ENCODE measurements around the gene C3orf20.

Gene C3orf20

GRCh38 chr3:14649466-14649865, 25.5 kb upstream of the C3orf20 start:
- TF ChIP-seq ZBTB7A (IDR thresholded peaks at IDR 0.05; ENCODE audit: low read depth) (no peak), FOXM1 (IDR thresholded peaks at IDR 0.05; ENCODE audit: borderline replicate concordance, low read depth) (no peak), EGR1 (IDR thresholded peaks at IDR 0.05) (no peak), USF1 (IDR thresholded peaks at IDR 0.05) (no peak)

- no peak for TF ChIP-seq EP300 (IDR thresholded peaks at IDR 0.05; ENCODE audit: borderline replicate concordance)
- TF ChIP-seq ZBTB7A (IDR thresholded peaks at IDR 0.05; ENCODE audit: low read depth): no peak
- no peak for TF ChIP-seq CEBPB (IDR thresholded peaks at IDR 0.05)
- TF ChIP-seq TAF1 (IDR thresholded peaks at IDR 0.05; ENCODE audit: low read depth): no peak
- TF ChIP-seq TCF12 (IDR thresholded peaks at IDR 0.05; ENCODE audit: low read depth): no peak
- TF ChIP-seq NFIC (IDR thresholded peaks at IDR 0.05): no peak
- TF ChIP-seq USF1 (IDR thresholded peaks at IDR 0.05): no peak
- no peak for TF ChIP-seq MAX (IDR thresholded peaks at IDR 0.05)
- no peak for TF ChIP-seq FOXM1 (IDR thresholded peaks at IDR 0.05; ENCODE audit: borderline replicate concordance, low read depth)
- no peak for TF ChIP-seq EGR1 (IDR thresholded peaks at IDR 0.05)
- no peak for TF ChIP-seq REST (IDR thresholded peaks at IDR 0.05; ENCODE audit: low read depth)
- no peak for TF ChIP-seq TEAD4 (IDR thresholded peaks at IDR 0.05)
- TF ChIP-seq RAD21 (IDR thresholded peaks at IDR 0.05; ENCODE audit: low read depth): no peak
- no peak for TF ChIP-seq YY1 (IDR thresholded peaks at IDR 0.05; ENCODE audit: low read depth)
- no peak for TF ChIP-seq CREB1 (IDR thresholded peaks at IDR 0.05; ENCODE audit: low read depth)
These were observed 24.7 kb upstream of the C3orf20 start for GRCh38 chr3:14650193-14650592.

GRCh38 chr3:14651440-14652251, 23.3 kb upstream of the C3orf20 start, which contains the start of gene CCDC174:
Gene CCDC174, plus strand, starts transcription at chr3:14651762. Its CDS starts 75 bp downstream, at chr3:14651837.
- TF ChIP-seq EP300 (IDR thresholded peaks at IDR 0.05; ENCODE audit: borderline replicate concordance) (peak; percentile 22; the same call in 1 of the 2 replicates), FOXM1 (IDR thresholded peaks at IDR 0.05; ENCODE audit: borderline replicate concordance, low read depth) (no peak), TCF12 (IDR thresholded peaks at IDR 0.05; ENCODE audit: low read depth) (peak; percentile 64; the same call in 1 of the 2 replicates), ZBTB7A (IDR thresholded peaks at IDR 0.05; ENCODE audit: low read depth) (peak; percentile 32; the same call in 1 of the 2 replicates), CEBPB (IDR thresholded peaks at IDR 0.05) (no peak; the same call in 1 of the 2 replicates), MAX (IDR thresholded peaks at IDR 0.05) (peak; percentile 80), CREB1 (IDR thresholded peaks at IDR 0.05; ENCODE audit: low read depth) (peak; percentile 87), EGR1 (IDR thresholded peaks at IDR 0.05) (peak; percentile 100), TEAD4 (IDR thresholded peaks at IDR 0.05) (peak; percentile 35; the same call in 1 of the 2 replicates), RAD21 (IDR thresholded peaks at IDR 0.05; ENCODE audit: low read depth) (no peak), NFIC (IDR thresholded peaks at IDR 0.05) (peak; percentile 28; the same call in 1 of the 2 replicates), USF1 (IDR thresholded peaks at IDR 0.05) (no peak), TAF1 (IDR thresholded peaks at IDR 0.05; ENCODE audit: low read depth) (peak; percentile 90), REST (IDR thresholded peaks at IDR 0.05; ENCODE audit: low read depth) (no peak), YY1 (IDR thresholded peaks at IDR 0.05; ENCODE audit: low read depth) (peak; percentile 100)

GRCh38 chr3:14657579-14657978, 17.4 kb upstream of the C3orf20 start:
- TF ChIP-seq TAF1 (IDR thresholded peaks at IDR 0.05; ENCODE audit: low read depth) (no peak), USF1 (IDR thresholded peaks at IDR 0.05) (no peak)

GRCh38 chr3:14658978-14659377, 16.0 kb upstream of the C3orf20 start:
- no peak for TF ChIP-seq NFIC (IDR thresholded peaks at IDR 0.05)
- TF ChIP-seq FOXM1 (IDR thresholded peaks at IDR 0.05; ENCODE audit: borderline replicate concordance, low read depth): no peak
- TF ChIP-seq YY1 (IDR thresholded peaks at IDR 0.05; ENCODE audit: low read depth): no peak
- no peak for TF ChIP-seq REST (IDR thresholded peaks at IDR 0.05; ENCODE audit: low read depth)
- TF ChIP-seq CREB1 (IDR thresholded peaks at IDR 0.05; ENCODE audit: low read depth): no peak
- TF ChIP-seq TEAD4 (IDR thresholded peaks at IDR 0.05): no peak
- no peak for TF ChIP-seq ZBTB7A (IDR thresholded peaks at IDR 0.05; ENCODE audit: low read depth)
- TF ChIP-seq TCF12 (IDR thresholded peaks at IDR 0.05; ENCODE audit: low read depth): no peak
- TF ChIP-seq EP300 (IDR thresholded peaks at IDR 0.05; ENCODE audit: borderline replicate concordance): no peak
- TF ChIP-seq TAF1 (IDR thresholded peaks at IDR 0.05; ENCODE audit: low read depth): no peak
- no peak for TF ChIP-seq MAX (IDR thresholded peaks at IDR 0.05)

All from Ishikawa (cell line).